Body of pancreas (tissue), 4 donors: ENCODE results near the gene NDUFV3. TPM values are rescaled to one million over a fixed set of nuclear protein-coding genes. Genes with fewer than 3 reads are reported as not detected.

ENCODE experiments used
- ATAC-seq: fragments of 150-250 bp; one replicate; pipeline ENCODE4 v1.9.1; 2016
- DNase-seq, 4 donors: peaks; one replicate each; pipeline ENCODE4 v3.0.0-alpha.2; 2019
- H3K27ac ChIP-seq, 4 donors: fragments of 200-600 bp; sonication (generic); 1 replicate in 3 of 4; 2 replicates in 1 of 4; pipeline versions ENCODE4 v1.5.1 to v1.6.1; 2016 to 2019; ENCODE audit warnings: mild to moderate bottlenecking in 1 of 4, mixed read lengths in 1 of 4, moderate library complexity in 1 of 4
- H3K27me3 ChIP-seq, 2 donors: fragments of 200-600 bp; sonication (generic); one replicate each; pipeline ENCODE4 v1.6.0; 2016; ENCODE audit warnings: mild to moderate bottlenecking in 1 of 2
- H3K36me3 ChIP-seq, 2 donors: fragments of 200-600 bp; sonication (generic); replicated peaks in 1 of 2; 2 replicates each; pipeline ENCODE4 v1.5.1; 2016; ENCODE audit warnings: low read depth in 2 of 2; ENCODE audit not compliant: insufficient read depth in 1 of 2
- H3K4me1 ChIP-seq: fragments of 200-600 bp; sonication (generic); one replicate; pipeline ENCODE4 v1.6.0; 2016
- H3K4me3 ChIP-seq, 2 donors: fragments of 200-600 bp; sonication (generic); 1 replicate in 1 of 2; 2 replicates in 1 of 2; pipeline ENCODE4 v1.5.1; 2016 to 2019
- H3K9me3 ChIP-seq, 3 donors: fragments of 200-600 bp; sonication (generic); 1 replicate in 2 of 3; 2 replicates in 1 of 3; pipeline ENCODE4 v1.5.1; 2016
- POLR2A ChIP-seq, 3 donors: fragments of 450-650 bp; IDR thresholded peaks; one replicate each; pipeline ENCODE4 v1.6.1; 2016; ENCODE audit warnings: antibody characterized with exemption in 3 of 3, mild to moderate bottlenecking in 2 of 3
- WGBS, 2 donors: methylation state at CpG; one replicate each; pipeline ENCODE4 v1.1.5; 2017; 5-methylcytosine and 5-hydroxymethylcytosine counted together
- intact Hi-C: fragments of 100-400 bp; cut with DNase I; formaldehyde crosslinking; loops from one replicate; pipeline ENCODE4 v1.15.1; 2023
- total RNA-seq, 2 donors: library from RNA; depleted of rRNA; stranded (reverse); fragments of >200 nt; gene quantifications; one replicate each; pipeline ENCODE4 v1.1.0, GENCODE V29; 2016
- TF ChIP-seq, protein P1 (sequence below), 7 experiments: fragments of 450-650 bp in 4 of 7; fragments of 200-600 bp in 3 of 7; sonication (generic) in 3 of 7; IDR thresholded peaks; one replicate each; pipeline ENCODE4 v1.5.1; 2016 to 2019; ENCODE audit warnings: antibody characterized with exemption in 7 of 7

The NDUFV3 gene
- total RNA-seq, 2 donors from 2014 or later: 42.3 to 55.0 TPM

DNA sequence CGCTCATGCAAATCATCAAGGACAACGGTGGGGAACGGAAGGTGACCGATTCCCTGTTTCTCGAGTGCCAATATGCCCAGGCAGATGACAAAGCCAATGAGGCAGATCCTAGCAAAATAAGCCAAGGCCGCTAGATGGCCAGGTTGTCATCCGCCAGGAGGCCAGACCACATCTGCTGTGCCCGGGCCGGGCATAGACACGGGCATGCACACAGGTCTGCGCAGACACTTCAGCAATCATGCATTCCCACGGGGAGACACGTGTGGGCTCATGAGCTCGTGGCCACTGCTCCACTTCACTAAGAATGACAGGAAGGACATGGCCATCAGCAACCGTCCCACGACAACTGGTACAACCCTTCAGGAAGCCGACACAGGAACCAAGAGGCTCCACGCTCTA lies 37.2 kb upstream of the NDUFV3 start:
- peaks cover 8 to 36% of the 10 kb centered on the region in 2 donors for H3K36me3 ChIP-seq
- H3K4me3 ChIP-seq: no peak overlapping the region
- WGBS, 2 donors: 80 to 89% methylated on average over 15 to 18 of the region's 18 CpGs
- ATAC-seq (no peak), DNase-seq (no peak)
- H3K27ac ChIP-seq: no peak overlapping the region
- intact Hi-C loops: no loop called here
- no peaks in the 10 kb centered on the region for H3K27me3 ChIP-seq
- H3K9me3 ChIP-seq: no peaks in the 10 kb centered on the region
- TF ChIP-seq, protein P1, sequence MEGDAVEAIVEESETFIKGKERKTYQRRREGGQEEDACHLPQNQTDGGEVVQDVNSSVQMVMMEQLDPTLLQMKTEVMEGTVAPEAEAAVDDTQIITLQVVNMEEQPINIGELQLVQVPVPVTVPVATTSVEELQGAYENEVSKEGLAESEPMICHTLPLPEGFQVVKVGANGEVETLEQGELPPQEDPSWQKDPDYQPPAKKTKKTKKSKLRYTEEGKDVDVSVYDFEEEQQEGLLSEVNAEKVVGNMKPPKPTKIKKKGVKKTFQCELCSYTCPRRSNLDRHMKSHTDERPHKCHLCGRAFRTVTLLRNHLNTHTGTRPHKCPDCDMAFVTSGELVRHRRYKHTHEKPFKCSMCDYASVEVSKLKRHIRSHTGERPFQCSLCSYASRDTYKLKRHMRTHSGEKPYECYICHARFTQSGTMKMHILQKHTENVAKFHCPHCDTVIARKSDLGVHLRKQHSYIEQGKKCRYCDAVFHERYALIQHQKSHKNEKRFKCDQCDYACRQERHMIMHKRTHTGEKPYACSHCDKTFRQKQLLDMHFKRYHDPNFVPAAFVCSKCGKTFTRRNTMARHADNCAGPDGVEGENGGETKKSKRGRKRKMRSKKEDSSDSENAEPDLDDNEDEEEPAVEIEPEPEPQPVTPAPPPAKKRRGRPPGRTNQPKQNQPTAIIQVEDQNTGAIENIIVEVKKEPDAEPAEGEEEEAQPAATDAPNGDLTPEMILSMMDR (IDR thresholded peaks at IDR 0.05): no peak
- no peak for TF ChIP-seq POLR2A (IDR thresholded peaks at IDR 0.05)
- H3K4me1 ChIP-seq: no peaks in the 10 kb centered on the region

DNA sequence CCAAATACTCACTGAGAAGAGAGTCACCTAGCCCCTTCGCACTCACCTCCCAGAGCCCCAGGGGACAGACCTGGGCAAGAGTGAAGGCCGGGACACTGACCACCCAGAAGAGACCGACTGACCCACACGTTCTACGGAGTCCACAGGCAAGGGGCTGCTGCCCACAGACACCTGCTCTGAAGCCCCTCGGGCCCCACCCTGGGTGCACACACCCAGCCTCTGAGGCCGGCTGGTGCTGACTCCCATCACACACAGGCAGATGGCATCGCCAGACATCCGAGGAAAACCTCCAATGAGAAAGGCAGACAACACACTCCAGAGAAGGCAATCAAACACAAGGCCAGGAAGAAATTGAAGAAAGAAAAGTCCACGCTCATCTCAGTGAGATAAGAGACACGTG lies 35.9 kb upstream of the NDUFV3 start:
- Histone ChIP-seq H3K27me3 (no peaks in the 10 kb centered on the region), H3K4me3 (no peak overlapping the region), H3K4me1 (no peaks in the 10 kb centered on the region), H3K9me3 (no peaks in the 10 kb centered on the region), H3K27ac (no peak overlapping the region), H3K36me3 (peaks cover 8 to 35% of the 10 kb centered on the region in 2 donors)
- no peak for DNase-seq
- no peak for ATAC-seq
- WGBS, 2 donors: 87 to 97% methylated on average over 6 to 11 of the region's 11 CpGs
- intact Hi-C loops: no loop called here
- TF ChIP-seq POLR2A (IDR thresholded peaks at IDR 0.05): no peak
- TF ChIP-seq, protein P1 (IDR thresholded peaks at IDR 0.05): no peak

DNA sequence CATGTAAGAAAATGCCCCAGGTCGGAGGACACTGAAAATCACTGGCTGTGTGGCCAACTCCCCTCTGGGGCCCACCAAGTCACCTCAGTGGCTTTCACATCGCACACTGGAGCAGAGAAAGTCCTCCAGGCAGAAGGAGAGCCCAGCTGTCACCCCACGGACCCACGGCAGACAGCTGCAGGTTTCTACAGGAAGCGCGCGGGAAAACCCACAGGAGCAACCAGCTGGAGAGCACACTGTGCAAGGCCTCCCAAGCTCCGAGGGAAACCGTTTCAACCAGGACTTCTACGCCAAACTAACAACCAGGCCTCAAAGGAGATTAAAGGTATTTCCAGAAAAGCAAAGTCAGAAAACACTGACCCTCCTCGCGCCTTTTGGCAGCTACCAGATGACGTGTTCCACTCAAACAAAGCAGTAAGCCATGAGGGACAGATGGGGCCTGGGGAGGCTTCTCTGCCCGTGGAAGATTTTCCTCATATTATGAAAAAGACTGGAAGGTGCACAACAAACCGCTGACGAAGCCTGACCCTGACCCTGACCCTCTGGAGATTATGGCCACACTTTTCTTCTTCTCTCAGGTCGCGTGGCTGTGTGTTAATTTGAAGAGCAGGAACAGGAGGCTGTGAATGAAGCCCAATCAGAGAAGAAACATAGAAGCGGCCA lies 34.8 kb upstream of the NDUFV3 start:
- no peak for ATAC-seq
- TF ChIP-seq, protein P1 (IDR thresholded peaks at IDR 0.05): no peak
- no peak for TF ChIP-seq POLR2A (IDR thresholded peaks at IDR 0.05)

DNA sequence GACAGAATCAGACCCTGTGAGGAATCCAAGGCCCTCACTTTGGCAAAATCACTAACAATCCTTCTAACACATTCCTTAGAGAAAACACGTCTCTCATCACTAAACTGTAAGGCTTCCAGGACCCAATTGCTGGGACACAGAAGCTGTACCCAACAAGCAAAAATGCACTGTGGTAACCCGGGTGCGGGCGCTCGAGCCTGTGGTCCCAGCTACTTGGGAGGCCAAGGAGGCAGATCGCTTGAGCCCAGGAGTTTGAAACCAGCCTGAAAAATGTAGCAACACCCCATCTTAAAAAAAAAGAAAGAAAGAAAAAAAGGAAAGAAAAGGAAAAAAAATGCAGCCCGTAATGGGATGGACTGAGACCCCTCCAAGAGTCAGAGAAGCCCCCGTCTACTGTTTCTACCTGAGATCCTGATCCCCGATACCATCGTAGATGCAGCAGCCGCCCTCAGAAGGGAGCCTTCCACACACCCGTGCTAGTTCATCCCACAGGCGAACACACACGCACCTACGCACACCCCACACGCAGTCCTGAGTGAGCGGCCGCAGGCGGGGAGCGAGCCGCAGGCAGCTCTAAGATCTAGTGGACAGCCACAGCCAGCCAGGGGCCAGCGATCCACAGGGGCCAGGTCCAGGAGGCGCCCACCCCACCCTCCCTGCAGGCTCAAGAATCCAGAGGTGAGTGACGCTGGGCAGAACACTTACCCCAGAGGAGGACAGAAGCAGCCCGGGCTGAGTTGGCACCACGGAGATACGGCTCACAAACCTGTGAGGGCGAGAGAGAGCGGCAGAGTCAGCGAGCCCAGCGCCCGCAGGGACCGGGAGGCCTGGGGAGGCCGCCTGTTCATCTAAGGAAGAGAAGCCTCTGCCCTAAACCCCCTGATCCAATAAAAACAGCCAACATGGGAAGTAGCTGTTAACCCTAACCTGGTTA lies 33.9 kb upstream of the NDUFV3 start:
- 88 to 95% methylated on average over 15 to 31 of the region's 34 CpGs for WGBS, 2 donors
- Histone ChIP-seq H3K4me1 (no peaks in the 10 kb centered on the region), H3K27ac (no peak overlapping the region), H3K36me3 (peaks cover 8 to 28% of the 10 kb centered on the region in 2 donors), H3K9me3 (no peaks in the 10 kb centered on the region), H3K4me3 (no peak overlapping the region), H3K27me3 (no peaks in the 10 kb centered on the region)
- intact Hi-C loops: no loop called here
- DNase-seq (no peak), ATAC-seq (no peak)
- TF ChIP-seq, protein P1 (IDR thresholded peaks at IDR 0.05): no peak
- no peak for TF ChIP-seq POLR2A (IDR thresholded peaks at IDR 0.05)

More for the DNA sequence above, 34.8 kb upstream of the NDUFV3 start:
- WGBS, 2 donors: 58 to 63% methylated on average over 12 to 19 of the region's 19 CpGs
- no peak overlapping the region for H3K27ac ChIP-seq
- H3K9me3 ChIP-seq: no peaks in the 10 kb centered on the region
- no peaks in the 10 kb centered on the region for H3K27me3 ChIP-seq
- no peak overlapping the region for H3K4me3 ChIP-seq
- no peaks in the 10 kb centered on the region for H3K4me1 ChIP-seq
- DNase-seq: peak in 1 of 4 donors; percentile 35
- H3K36me3 ChIP-seq: peaks cover 8 to 37% of the 10 kb centered on the region in 2 donors
- intact Hi-C loops: no loop called here
